ENCODE results near the gene GOLGA6C.
"Not testable (repeated sequence)": the region's sequence is repeated elsewhere in the genome, so short reads cannot be mapped to it uniquely, and the experiment has no call there.

Gene GOLGA6C

GRCh38 chr15:75258034-75258433, at the start of gene GOLGA6C:
TSS of gene GOLGA6C (plus strand) at chr15:75258334. CDS start at chr15:75258599, 265 bp downstream.
- not testable (repeated sequence) for DNase-seq

- DNase-seq, result no peak
Measured at GRCh38 chr15:75208501-75209288, 49.4 kb upstream of the GOLGA6C start.

GRCh38 chr15:75209289-75209676, 48.9 kb upstream of the GOLGA6C start:
- no peak for DNase-seq

- DNase-seq, result no peak
Measured at GRCh38 chr15:75210811-75211230, 47.3 kb upstream of the GOLGA6C start.

- DNase-seq, result no peak
Measured at GRCh38 chr15:75211436-75212199, 46.5 kb upstream of the GOLGA6C start.

GRCh38 chr15:75212200-75212858, 45.8 kb upstream of the GOLGA6C start:
- no peak for DNase-seq

- DNase-seq, result no peak
Measured at GRCh38 chr15:75213212-75213767, 44.8 kb upstream of the GOLGA6C start.

GRCh38 chr15:75213768-75214221, 44.3 kb upstream of the GOLGA6C start:
- DNase-seq, result no peak

- DNase-seq, result no peak
Measured at GRCh38 chr15:75214293-75215096, 43.6 kb upstream of the GOLGA6C start.

GRCh38 chr15:75215107-75216004, 42.8 kb upstream of the GOLGA6C start:
- DNase-seq, result no peak

GRCh38 chr15:75217012-75217411, 41.1 kb upstream of the GOLGA6C start:
- no peak for DNase-seq

GRCh38 chr15:75217574-75217973, 40.6 kb upstream of the GOLGA6C start:
- DNase-seq, result not testable (repeated sequence)

GRCh38 chr15:75219507-75219929, 38.6 kb upstream of the GOLGA6C start:
- not testable (repeated sequence) for DNase-seq

- DNase-seq, result no peak
Measured at GRCh38 chr15:75223688-75224087, 34.4 kb upstream of the GOLGA6C start.

- no peak for DNase-seq
Measured at GRCh38 chr15:75224281-75224680, 33.9 kb upstream of the GOLGA6C start.

GRCh38 chr15:75225102-75225836, 32.9 kb upstream of the GOLGA6C start:
- DNase-seq, result not testable (repeated sequence)

- DNase-seq, result no peak
Measured at GRCh38 chr15:75225951-75226732, 32.0 kb upstream of the GOLGA6C start.

GRCh38 chr15:75227112-75227511, 31.0 kb upstream of the GOLGA6C start:
- DNase-seq, result not testable (repeated sequence)

- no peak for DNase-seq
Measured at GRCh38 chr15:75227663-75228280, 30.4 kb upstream of the GOLGA6C start.

Data from NCI-H748 treated with DMSO at 0.1 percent for 48 hours (cell line).